Neural progenitor cell (in vitro differentiated cells): Measurements from ENCODE around the gene MACROD2. TPM values are rescaled to one million over a fixed set of nuclear protein-coding genes. Genes with fewer than 3 reads are reported as not detected.

Experiments used
- DNase-seq: peaks from one replicate; pipeline ENCODE4 v3.0.0-alpha.2; 2016; ENCODE audit warnings: low spot score
- H2AFZ ChIP-seq: fragments of 200-600 bp; sonication (generic); replicated peaks from 2 replicates; pipeline ENCODE4 v1.6.1; 2016; ENCODE audit warnings: antibody characterized with exemption
- H3F3A ChIP-seq: fragments of 200-600 bp; sonication (generic); 2 replicates; pipeline ENCODE4 v1.6.1; 2016; ENCODE audit warnings: antibody characterized with exemption, low read depth
- H3K27ac ChIP-seq: fragments of 200-600 bp; sonication (generic); 2 replicates; pipeline ENCODE4 v1.5.1; 2016; ENCODE audit warnings: mild to moderate bottlenecking
- H3K27me3 ChIP-seq: fragments of 200-600 bp; sonication (generic); 2 replicates; pipeline ENCODE4 v1.6.1; 2016; ENCODE audit warnings: mild to moderate bottlenecking, moderate library complexity
- H3K36me3 ChIP-seq: fragments of 200-600 bp; sonication (generic); 2 replicates; pipeline ENCODE4 v1.5.1; 2016
- H3K4me1 ChIP-seq: fragments of 200-600 bp; sonication (generic); 2 replicates; pipeline ENCODE4 v1.6.1; 2016; ENCODE audit warnings: mixed run types
- H3K4me2 ChIP-seq: fragments of 200-600 bp; sonication (generic); 2 replicates; pipeline ENCODE4 v1.6.1; 2016
- H3K4me3 ChIP-seq: fragments of 200-600 bp; sonication (generic); 2 replicates; pipeline ENCODE4 v1.5.1; 2016
- H3K79me2 ChIP-seq: fragments of 200-600 bp; sonication (generic); 2 replicates; pipeline ENCODE4 v1.6.1; 2016; ENCODE audit warnings: low read depth
- H3K9ac ChIP-seq: fragments of 200-600 bp; sonication (generic); 2 replicates; pipeline ENCODE4 v1.6.1; 2016
- H3K9me3 ChIP-seq: fragments of 200-600 bp; sonication (generic); 2 replicates; pipeline ENCODE4 v1.5.1; 2016; ENCODE audit warnings: low read depth
- H4K20me1 ChIP-seq: fragments of 200-600 bp; sonication (generic); 2 replicates; pipeline ENCODE4 v1.6.1; 2016; ENCODE audit warnings: low read depth
- H3K27ac Mint-ChIP-seq: 3 replicates; pipeline ENCODE4 v1.8.0; 2021; ENCODE audit warnings: mixed read lengths
- H3K27me3 Mint-ChIP-seq: 2 replicates; pipeline ENCODE4 v1.8.0; 2022; ENCODE audit warnings: low read depth, mild to moderate bottlenecking, inconsistent platforms, moderate library complexity, mixed read lengths; ENCODE audit not compliant: insufficient read depth
- H3K36me3 Mint-ChIP-seq: 3 replicates; pipeline ENCODE4 v1.8.0; 2021; ENCODE audit warnings: mixed read lengths
- H3K4me1 Mint-ChIP-seq: 3 replicates; pipeline ENCODE4 v1.8.0; 2021; ENCODE audit warnings: mixed read lengths
- H3K4me3 Mint-ChIP-seq: 3 replicates; pipeline ENCODE4 v1.8.0; 2021; ENCODE audit warnings: mild to moderate bottlenecking, moderate library complexity, mixed read lengths
- H3K9me3 Mint-ChIP-seq: 3 replicates; pipeline ENCODE4 v1.8.0; 2020; ENCODE audit warnings: mixed read lengths
- EZH2 ChIP-seq: fragments of 200-600 bp; sonication (generic); IDR thresholded peaks from 2 replicates; pipeline ENCODE4 v1.6.1; 2017; ENCODE audit warnings: antibody characterized with exemption, mild to moderate bottlenecking, moderate library complexity
- EZH2phosphoT487 ChIP-seq: fragments of 200-600 bp; sonication (generic); IDR thresholded peaks from 2 replicates; pipeline ENCODE4 v1.6.1; 2017; ENCODE audit warnings: antibody characterized with exemption
- total RNA-seq: library from RNA; depleted of rRNA; stranded (reverse); fragments of >200 nt; gene quantifications from 2 replicates; pipeline ENCODE4 v1.2.3, GENCODE V29; 2015; ENCODE audit warnings: low replicate concordance
- TF ChIP-seq, protein P1 (sequence below): fragments of 200-600 bp; sonication (generic); IDR thresholded peaks from 2 replicates; pipeline ENCODE4 v1.5.1; 2017; ENCODE audit warnings: antibody characterized with exemption, mild to moderate bottlenecking

MACROD2 gene
- total RNA-seq, 1 donor from 2014 or later = 11.9 TPM

DNA sequence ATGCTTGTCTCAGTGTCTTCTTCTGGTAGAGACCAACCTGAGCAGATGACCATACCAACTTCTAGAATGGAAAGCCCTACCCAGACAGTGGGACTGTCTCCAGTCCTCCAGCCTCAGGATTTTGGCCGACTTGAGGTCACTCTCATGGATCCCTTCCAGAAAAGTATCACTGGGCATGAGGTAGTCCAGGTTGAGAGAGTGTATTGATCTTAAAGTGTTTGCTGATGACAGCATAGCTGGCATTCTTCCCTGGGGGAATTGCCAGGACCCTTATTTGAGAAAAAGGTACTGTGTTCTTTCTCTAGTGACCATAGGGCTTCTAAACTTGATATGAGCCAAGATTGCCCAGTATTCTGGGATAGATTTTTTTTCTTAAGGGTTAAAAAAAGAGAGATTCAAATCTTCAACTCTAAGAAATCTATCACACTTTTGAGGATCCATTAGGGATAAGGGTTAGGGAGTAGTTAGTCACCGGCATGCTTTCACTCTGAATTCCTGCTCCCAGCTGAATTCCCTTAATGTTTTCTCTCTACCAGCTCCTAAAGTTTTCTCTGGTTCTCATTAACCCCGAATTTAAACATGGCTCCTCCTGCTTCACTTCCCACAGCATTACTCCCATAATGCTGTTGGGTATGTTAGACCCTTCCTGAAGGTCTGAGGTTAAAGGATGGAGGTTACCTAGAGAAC lies 415.7 kb downstream of the MACROD2 start:
- H3K27ac Mint-ChIP-seq = no peak overlapping the region
- Histone ChIP-seq H3K9ac (no peak overlapping the region), H3K4me2 (no peak overlapping the region), H3K4me1 (peaks cover 15% of the 10 kb centered on the region), H3F3A (no peaks in the 10 kb centered on the region), H3K4me3 (no peak overlapping the region), H2AFZ (no peak overlapping the region), H3K79me2 (no peaks in the 10 kb centered on the region), H3K36me3 (no peaks in the 10 kb centered on the region), H3K9me3 (no peaks in the 10 kb centered on the region), H4K20me1 (no peaks in the 10 kb centered on the region), H3K27ac (no peak overlapping the region), H3K27me3 (no peaks in the 10 kb centered on the region)
- no peak for TF ChIP-seq EZH2phosphoT487
- TF ChIP-seq, protein P1, sequence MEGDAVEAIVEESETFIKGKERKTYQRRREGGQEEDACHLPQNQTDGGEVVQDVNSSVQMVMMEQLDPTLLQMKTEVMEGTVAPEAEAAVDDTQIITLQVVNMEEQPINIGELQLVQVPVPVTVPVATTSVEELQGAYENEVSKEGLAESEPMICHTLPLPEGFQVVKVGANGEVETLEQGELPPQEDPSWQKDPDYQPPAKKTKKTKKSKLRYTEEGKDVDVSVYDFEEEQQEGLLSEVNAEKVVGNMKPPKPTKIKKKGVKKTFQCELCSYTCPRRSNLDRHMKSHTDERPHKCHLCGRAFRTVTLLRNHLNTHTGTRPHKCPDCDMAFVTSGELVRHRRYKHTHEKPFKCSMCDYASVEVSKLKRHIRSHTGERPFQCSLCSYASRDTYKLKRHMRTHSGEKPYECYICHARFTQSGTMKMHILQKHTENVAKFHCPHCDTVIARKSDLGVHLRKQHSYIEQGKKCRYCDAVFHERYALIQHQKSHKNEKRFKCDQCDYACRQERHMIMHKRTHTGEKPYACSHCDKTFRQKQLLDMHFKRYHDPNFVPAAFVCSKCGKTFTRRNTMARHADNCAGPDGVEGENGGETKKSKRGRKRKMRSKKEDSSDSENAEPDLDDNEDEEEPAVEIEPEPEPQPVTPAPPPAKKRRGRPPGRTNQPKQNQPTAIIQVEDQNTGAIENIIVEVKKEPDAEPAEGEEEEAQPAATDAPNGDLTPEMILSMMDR = no peak
- peaks cover 16% of the 10 kb centered on the region for H3K4me1 Mint-ChIP-seq
- H3K4me3 Mint-ChIP-seq = no peak overlapping the region
- no peaks in the 10 kb centered on the region for H3K27me3 Mint-ChIP-seq
- no peaks in the 10 kb centered on the region for H3K36me3 Mint-ChIP-seq
- no peaks in the 10 kb centered on the region for H3K9me3 Mint-ChIP-seq
- DNase-seq = no peak

DNA sequence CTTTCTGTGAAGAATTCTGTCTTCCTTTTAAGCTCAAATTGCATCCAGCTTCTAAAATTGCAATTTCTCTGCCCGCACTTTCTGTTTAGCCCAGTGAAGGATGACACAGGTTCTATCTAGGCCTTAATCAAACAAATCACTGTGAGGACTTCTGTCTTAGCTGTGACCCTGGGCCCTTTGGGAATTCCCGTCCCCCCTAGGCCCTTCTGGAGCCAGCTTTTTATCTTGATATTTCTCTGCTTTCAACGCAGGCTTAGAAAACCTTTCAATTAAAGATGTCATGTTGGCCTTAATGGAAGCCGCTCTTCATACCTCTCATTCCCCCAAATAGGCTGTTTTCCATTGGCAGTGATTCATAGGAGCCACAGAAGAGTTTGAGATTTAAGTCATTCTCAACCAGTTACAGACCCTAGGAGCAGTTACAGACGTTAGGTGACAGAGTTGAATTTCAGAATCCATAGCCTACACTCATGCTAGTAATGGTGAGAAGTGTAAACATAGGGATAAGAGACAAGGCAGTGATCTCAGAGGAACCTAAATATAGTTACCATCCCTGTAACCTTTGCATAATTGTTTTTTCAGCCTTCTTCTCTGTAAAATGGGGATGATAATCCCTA lies 416.9 kb downstream of the MACROD2 start:
- no peak overlapping the region for H3K4me2 ChIP-seq
- H3K79me2 ChIP-seq = no peaks in the 10 kb centered on the region
- H3K9me3 Mint-ChIP-seq = no peaks in the 10 kb centered on the region
- no peak overlapping the region for H3K4me3 ChIP-seq
- H3K36me3 Mint-ChIP-seq = no peaks in the 10 kb centered on the region
- no peaks in the 10 kb centered on the region for H3K27me3 Mint-ChIP-seq
- no peak for DNase-seq
- no peak for TF ChIP-seq EZH2phosphoT487
- no peak for TF ChIP-seq EZH2
- TF ChIP-seq, protein P1 = no peak
- H3K4me1 ChIP-seq = peaks cover 15% of the 10 kb centered on the region
- H4K20me1 ChIP-seq = no peaks in the 10 kb centered on the region
- H2AFZ ChIP-seq = no peak overlapping the region
- no peaks in the 10 kb centered on the region for H3K27me3 ChIP-seq
- H3K4me1 Mint-ChIP-seq = peaks cover 16% of the 10 kb centered on the region
- H3K36me3 ChIP-seq = no peaks in the 10 kb centered on the region
- H3K27ac ChIP-seq = no peak overlapping the region
- H3K27ac Mint-ChIP-seq = no peak overlapping the region
- no peaks in the 10 kb centered on the region for H3K9me3 ChIP-seq
- no peak overlapping the region for H3K4me3 Mint-ChIP-seq
- no peak overlapping the region for H3K9ac ChIP-seq
- H3F3A ChIP-seq = no peaks in the 10 kb centered on the region

DNA sequence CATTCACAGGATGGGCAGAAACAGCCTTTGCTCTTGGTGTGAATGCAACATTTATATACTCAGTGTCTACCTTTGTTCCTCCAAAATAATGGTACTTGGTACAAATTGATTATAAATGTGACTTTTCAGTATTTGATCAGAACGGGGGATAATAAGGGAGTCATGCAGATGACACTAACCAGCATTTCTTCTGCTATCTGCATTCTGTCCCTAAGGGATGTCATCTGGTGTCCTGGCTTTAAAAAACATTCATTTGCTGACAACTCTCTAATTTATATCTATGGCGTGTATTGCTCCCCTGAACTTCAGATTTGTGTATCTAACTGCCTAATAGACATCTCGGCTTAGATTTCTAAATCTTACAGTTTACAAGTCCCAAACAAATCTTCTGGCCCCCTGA lies 418.5 kb downstream of the MACROD2 start:
- H3K27ac Mint-ChIP-seq = no peak overlapping the region
- H3K4me1 Mint-ChIP-seq = peaks cover 16% of the 10 kb centered on the region
- no peaks in the 10 kb centered on the region for H3K27me3 Mint-ChIP-seq
- H3K9me3 ChIP-seq = no peaks in the 10 kb centered on the region
- H3K4me2 ChIP-seq = no peak overlapping the region
- DNase-seq = no peak
- H3K36me3 Mint-ChIP-seq = no peaks in the 10 kb centered on the region
- peaks cover 15% of the 10 kb centered on the region for H3K4me1 ChIP-seq
- no peak overlapping the region for H3K27ac ChIP-seq
- H3K4me3 ChIP-seq = no peak overlapping the region
- H2AFZ ChIP-seq = no peak overlapping the region
- TF ChIP-seq, protein P1 = no peak
- TF ChIP-seq EZH2 = no peak
- no peak for TF ChIP-seq EZH2phosphoT487
- H3F3A ChIP-seq = no peaks in the 10 kb centered on the region
- H3K27me3 ChIP-seq = no peaks in the 10 kb centered on the region
- H3K79me2 ChIP-seq = no peaks in the 10 kb centered on the region
- no peak overlapping the region for H3K9ac ChIP-seq
- H4K20me1 ChIP-seq = no peaks in the 10 kb centered on the region
- no peak overlapping the region for H3K4me3 Mint-ChIP-seq
- no peaks in the 10 kb centered on the region for H3K9me3 Mint-ChIP-seq
- H3K36me3 ChIP-seq = no peaks in the 10 kb centered on the region
